ENCODE results near the gene CD300C.
"Not testable (repeated sequence)": the region's sequence is repeated elsewhere in the genome, so short reads cannot be mapped to it uniquely, and the experiment has no call there.

Gene CD300C

DNA sequence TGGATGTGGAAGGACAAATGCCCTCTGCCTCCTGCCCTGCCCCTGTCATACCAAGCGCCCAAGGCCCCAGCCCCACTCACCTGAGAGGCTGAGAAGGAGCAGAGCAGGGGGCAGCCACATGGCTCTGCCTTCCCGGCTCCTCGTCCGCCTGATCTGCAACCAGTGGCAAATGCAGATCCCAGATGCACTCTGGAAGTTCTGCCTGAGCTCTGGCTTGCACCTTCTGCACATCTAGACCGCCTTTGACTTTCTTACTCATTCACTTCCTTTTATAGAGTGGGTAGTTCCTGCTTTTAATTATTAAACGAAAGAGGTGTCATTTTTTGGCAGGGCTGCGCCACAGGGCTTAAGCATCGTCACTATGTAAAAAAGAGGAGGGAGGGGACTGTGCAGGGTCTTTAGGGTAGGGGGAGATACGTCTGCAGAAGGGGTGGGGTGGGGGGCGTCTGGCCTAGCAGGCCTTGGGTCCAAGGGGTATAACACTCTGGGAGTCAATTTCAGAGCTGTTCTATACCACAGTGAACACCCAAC, 14.6 kb downstream of the CD300C start, which contains the start of gene CD300LB:
TSS of gene CD300LB (minus strand) at position 245 of the 531 bp plus-strand sequence. CDS start at position 120, 125 bp downstream.
- DNase-seq (ENCODE audit: low read depth in 2 of 2): no peak

DNA sequence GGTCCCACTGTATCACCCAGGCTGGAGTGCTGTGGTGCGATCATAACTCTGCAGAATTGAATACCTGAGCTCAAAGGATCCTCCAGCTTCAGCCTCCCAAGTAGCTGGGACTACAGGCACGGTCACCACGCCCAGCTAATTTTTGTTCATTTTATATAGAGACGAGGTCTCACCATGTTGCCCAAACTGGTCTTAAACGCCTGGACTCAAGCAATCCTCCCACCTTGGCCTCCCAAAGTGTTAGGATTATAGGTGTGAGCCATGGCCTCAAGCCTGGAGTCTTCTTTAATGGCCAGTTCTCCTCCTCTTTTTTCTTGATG, 15.1 kb downstream of the CD300C start:
- DNase-seq (ENCODE audit: low read depth in 2 of 2): no peak

DNA sequence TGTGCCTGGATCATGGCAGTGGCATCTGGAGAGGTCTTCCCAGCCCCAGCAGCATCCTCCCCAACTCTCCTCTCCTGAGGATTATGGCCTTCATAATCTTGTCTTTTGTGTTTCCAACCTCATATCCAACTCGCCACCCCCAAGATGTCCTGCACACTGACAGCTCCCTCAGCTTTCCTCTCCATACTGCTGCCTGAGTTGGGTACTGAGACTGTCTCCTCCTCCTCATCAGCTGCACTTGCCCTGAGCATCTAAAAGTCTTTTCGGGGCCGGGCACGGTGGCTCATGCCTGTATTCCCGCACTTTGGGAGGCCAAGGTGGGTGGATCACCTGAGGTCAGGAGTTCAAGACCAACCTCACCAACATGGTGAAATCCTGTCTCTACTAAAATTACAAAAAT, 16.7 kb downstream of the CD300C start:
- DNase-seq (ENCODE audit: low read depth in 2 of 2): no peak

DNA sequence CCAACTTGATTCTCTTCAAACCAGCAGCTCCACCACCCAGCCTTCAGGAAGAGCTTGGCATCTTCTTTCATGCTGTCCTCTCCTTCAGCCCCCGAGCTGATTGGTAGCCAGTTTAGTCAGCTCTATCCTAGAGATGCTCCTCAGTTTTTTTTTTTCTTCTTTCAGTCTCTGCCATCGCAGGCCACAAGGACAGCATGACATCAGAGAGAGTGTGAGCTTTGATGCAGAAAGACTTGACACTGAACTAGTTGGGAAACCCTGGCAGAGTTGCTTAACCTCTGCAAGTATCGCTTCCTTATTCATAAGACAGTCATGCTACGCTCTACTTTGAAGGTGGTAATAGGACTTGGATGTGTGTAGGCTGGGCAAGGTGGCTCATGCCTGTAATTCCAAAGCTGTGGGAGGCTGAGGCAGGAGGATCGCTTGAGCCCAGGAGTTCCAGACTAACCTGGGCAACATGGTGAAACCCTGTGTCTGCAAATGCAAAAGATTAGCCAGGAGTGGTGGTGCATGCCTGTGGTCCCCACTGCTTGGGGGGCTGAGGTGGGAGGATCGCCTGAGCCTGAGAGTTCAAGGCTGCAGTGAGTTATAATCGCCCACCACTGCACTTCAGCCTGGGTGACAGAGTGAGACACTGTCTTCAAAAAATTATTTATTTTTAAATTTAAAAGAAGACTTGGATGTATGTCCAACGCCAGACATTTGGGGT, 17.3 kb downstream of the CD300C start:
- DNase-seq (ENCODE audit: low read depth in 2 of 2): no peak

DNA sequence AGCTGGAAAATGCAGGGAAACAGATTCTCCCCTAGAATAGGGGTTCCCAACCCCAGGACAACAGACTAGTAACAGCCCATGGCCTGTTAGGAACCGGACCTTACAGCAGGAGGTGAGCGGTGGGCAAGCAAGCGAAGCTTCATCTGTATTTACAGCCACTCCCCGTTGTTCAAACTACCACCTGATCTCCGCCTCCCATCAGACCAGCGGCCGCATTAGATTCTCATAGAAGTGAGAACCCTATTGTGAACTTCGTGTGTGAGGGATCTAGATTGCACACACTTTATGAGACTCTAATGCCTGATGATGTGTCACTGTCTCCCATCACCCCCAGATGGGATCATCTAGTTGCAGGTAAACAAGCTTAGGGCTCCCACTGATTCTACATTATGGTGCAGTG, 18.2 kb downstream of the CD300C start:
- no peak for DNase-seq (ENCODE audit: low read depth in 2 of 2)

DNA sequence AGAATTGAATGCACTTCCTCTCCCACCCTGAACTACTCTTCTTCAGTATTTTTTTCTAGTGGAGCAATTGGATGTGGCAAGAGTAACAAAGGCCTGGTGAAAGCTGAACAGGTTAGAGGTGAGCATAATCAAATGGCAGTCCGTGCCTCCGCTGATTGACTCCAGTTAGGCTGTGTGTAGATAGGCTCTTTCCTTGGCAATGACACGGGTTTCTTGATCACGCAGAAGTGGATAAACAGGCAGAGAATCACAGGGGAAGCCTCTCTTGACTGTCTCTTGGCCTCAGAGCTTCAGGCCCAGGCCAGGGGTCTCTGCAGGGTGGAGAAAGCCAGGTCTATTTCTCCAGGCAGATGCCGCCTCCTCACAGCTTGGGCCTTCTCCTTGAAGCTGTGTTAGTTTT, 18.8 kb downstream of the CD300C start:
- no peak for DNase-seq (ENCODE audit: low read depth in 2 of 2)

DNA sequence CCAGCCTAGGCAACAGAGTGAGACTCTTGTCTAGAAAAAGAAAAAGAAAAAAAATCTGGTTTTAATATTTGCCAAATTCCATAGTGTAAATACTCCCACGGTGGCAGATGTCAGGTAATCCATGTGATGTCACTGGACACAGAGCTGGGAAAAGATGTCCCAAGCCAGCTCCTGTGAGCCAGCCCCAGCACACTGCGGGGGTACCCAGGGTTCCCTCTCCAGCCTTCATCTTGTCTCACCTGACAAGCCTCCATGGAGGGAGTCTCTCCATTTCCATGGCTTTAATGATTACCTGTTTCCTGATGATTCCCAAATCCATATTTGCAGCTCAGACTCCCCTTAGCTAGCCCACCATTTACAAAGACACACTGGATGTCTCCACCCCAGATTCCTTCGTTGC, 19.2 kb downstream of the CD300C start:
- DNase-seq (ENCODE audit: low read depth in 2 of 2): no peak

DNA sequence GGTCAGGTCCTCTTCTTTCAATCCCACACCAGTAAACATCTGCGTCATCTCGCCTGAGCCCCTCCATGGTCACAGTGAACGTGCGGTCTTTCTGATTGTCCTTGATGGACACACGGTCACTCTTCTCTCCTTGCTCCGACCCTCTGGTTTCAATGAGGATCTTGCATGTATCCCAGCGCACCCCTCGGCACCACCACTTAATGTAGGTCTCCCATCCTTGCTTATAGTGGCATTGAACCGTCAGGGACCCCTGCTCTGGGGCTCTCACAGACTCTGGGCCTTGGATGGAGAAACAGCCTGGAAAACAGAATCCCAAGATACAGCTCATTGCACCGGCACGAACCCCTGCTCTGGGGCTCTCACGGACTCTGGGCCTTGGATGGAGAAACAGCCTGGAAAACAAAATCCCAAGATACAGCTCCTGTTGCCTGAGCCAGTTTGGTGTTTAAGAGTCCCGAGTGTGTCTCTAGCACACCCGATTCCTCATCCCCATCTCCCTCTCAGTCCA, 20.1 kb downstream of the CD300C start:
- no peak for DNase-seq (ENCODE audit: low read depth in 2 of 2)

DNA sequence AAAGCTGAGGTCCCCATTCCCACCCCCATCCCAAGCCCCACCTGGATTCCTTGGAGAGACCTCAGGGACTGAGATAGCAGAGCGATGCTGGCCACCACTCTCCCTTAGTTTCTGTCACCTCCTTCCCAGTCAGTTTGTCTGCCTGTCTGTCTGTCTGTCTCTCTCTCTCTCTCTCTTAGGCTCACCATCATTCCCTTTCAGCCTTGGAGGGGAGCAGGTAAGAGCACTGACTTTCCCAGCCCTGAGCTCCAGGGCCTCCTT, 20.5 kb downstream of the CD300C start:
- DNase-seq (ENCODE audit: low read depth in 2 of 2): no peak

DNA sequence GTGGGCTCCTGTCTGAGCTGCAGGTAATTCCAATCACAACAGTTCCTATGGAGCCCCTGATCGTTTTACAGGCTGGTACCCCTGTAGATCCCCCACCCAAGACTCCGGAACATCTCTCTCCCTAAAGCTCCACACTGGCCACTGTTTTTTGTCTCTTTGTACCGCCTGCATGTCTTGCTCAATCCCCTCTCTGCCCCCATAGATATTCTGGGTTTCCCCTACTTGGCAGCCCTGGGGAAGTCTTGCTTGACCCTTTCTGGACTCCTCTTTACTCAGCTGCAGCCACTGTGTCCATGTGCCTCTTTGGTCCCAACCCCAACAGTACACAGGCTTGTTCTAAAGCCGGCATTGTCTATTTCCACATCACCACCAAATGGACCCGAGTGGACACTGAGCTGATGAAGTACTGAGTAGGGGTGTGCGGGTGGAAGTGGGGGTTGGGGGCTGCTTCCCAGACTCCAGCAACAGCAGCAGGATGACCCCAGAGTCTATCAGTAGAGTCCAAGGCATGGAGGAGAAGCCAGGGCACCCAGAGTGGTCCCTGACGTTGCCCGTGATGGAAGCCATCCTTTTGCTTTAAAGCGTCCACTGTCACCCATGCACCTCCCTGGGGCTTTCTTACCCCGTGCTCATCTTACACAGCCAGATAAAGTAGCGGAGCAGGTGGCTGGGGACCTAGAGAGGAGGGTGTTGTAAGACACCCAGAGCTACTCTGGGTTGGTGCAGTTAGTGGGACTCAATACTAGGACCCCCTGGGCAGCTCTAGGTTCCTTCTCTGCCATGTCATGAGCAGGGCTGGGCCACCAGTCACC, 21.1 kb downstream of the CD300C start:
- DNase-seq (ENCODE audit: low read depth in 2 of 2): no peak

DNA sequence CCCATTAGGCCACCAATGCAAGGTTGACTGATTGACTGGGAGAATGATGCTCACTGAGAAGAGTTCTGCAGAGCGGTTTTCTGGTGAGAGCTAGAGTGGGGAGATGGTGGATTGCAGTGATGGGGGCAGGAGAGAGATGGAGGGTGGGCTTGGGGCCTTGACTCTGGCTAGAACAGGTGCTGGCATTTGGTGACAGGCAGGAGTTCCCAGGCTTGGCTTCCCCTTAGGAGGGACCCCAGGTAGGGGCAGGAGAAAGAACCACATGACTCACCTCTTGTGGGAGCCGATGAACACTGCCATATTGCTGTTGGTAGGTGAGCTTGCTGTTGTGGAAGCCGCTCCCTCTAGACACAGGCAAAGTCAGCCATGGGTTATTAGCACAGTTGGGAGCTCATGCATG, 22.6 kb downstream of the CD300C start:
- no peak for DNase-seq (ENCODE audit: low read depth in 2 of 2)

DNA sequence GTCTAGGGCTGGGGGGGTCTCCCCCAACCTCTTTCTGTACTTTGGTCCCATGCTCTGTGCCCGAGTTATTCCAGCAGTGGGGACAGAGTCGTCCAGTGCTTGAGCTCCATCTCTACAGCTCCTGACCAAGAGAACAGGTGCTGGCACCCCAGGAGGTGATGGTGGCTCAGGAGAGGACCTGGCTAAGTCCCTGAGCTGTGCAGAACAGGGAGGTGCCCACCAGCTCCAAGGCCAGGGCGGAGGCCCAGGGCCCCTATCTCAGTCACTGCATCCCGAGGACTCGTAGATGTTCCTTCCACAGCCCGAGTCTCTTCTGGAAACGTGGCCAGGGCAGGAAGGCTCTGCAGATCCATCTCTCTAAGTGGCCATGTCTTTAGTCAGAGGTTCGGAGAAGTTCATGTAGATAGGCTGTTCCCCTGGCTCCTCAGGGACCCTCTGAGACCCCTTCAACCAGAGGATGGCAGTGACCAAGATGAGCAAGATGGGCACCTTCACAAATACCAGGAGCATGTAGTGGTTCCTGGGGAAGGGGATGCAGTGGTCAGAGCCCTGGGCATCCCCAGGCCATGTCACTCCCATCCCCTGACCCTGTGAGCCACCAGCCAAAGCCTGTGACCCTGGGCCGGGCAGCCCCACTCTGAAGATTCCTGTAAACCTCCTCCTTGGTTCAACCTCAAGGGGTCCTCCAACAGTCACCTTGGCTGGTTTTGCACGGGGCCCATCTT, 23.4 kb downstream of the CD300C start:
- no peak for DNase-seq (ENCODE audit: low read depth in 2 of 2)

DNA sequence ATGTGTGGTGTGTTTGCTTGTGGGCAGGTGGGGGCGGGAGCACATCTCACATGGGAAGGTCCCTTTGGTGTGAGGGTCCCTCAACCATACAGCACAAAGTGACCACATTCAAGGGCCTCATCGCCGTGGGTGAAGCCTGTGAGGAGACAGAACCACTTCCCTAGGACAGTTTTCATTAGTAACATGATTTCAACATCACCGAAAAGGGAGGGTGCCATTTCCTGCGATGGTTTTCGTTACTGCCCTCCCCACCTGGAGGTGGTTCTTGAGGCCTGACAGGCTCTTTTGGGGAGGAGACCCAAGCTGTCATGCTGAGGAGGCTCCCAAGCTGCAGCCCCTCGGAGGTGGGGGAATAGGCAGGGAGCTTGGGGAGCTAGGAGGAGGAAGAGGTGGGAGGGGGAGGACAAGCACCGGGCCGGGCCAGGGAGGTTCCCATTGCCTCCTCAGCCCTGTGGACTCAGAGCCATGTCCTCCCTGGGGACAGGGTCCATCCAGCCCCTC, 24.2 kb downstream of the CD300C start:
- DNase-seq (ENCODE audit: low read depth in 2 of 2): no peak

DNA sequence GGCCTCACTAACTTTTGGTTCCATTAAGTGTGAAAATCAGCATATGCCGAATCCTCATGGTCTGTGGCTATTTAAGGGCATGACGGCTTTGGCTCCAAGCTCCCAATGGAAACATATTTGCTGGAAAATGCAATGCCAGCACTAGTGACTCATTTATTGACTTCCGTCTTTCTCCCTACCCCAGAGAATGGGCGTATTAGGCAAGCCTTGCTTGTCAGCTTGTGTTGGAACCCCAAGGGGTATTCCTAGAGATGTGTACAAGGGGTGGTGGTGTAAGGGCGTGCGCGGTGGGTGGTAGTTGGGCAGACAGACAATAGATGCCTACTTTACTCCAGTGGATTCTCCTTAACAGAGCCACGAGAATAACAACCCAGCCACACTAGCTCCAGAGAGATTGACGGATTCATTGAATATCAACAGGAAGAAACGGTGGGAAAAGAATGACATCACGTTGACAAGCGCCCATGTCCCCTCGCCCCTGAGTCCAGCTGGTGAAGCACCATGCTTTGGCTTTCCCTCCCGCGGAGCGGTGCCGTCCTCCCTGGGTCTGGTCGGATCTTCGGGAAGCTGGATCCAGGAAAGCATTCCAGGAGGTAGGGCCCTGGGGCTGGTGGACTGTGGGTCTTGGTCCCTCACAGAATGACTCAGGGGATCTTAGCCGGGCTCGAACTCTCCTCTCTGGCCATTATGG, 25.0 kb downstream of the CD300C start:
- no peak for DNase-seq (ENCODE audit: low read depth in 2 of 2)

DNA sequence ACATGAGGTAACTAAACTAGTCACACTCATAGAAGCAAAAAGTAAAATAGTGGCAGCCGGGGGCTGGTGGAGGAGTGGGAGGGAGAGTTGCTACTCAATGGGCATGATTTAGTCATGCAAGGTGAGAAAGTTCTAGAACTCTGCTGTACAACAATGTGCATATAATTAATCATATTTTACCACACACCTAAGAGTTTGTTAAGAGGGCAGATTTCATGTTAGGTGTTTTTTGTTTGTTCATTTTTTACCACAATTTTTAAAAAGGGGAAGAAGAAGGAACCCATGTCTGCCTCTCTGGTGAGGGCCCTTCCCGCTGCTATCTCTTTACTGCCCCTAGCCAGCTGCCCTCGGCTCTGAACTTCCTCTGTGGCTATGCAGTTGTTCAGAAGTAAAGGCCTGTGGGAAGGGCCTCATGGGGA, 25.9 kb downstream of the CD300C start:
- no peak for DNase-seq (ENCODE audit: low read depth in 2 of 2)

DNA sequence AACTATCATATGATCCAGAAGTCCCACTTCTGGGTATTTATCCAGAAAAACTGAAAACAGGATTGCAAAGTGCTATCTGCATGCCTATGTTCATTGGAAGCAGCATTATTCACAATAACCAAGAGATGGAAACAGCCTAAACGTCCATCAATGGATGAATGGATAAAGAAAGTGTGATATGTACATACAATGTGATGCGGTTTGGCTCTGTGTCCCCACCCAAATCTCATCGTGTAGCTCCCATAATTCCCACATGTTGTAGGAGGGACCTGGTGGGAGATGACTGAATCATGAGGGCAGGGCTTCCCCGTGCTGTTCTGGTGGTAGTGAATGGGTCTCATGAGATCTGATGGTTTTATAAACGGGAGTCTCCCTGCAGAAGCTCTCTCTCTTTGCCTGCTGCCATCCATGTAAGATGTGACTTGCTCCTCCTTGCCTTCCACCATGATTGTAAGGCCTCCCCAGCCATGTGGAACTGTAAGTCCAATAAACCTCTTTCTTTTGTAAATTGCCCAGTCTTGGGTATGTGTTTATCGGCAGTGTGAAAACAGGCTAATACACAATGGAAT, 27.4 kb downstream of the CD300C start:
- DNase-seq (ENCODE audit: low read depth in 2 of 2): not testable (repeated sequence)

DNA sequence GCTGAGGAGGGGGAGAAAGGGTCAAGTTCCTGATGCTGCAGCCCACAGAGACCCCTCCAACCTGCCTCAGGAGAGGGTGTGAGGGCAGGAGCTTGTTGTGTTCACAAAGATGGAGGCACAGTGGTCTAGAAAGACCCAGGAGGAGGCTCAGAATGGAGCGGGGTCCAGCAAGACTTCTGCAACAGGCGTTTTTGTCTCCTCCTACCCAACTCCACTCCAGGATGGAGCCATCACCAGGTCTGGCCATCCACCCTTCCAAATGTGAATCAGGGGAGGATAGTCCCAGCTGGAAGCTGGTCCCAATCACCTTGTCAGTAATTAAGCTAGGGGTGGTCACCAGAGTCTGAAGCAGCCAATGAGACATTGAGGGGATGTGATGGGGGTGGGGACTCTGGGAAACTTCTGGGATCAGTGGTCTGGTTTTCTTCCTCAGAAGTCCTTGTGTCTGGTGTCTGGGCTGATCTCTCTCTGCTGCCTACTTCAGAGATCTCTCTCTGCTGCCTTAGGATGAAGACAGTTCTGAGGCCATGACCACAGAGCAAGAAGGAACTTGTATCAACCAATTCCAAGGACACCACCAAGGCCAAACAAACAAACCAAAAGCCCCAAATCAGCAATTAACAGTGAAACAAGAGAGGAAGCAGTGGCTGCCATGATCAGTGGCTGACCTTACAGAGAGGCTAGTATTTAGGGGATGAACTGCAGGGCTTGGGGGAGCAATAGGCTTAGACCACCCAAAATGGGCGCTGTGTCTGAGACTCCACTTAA, 29.2 kb downstream of the CD300C start:
- no peak for DNase-seq (ENCODE audit: low read depth in 2 of 2)

DNA sequence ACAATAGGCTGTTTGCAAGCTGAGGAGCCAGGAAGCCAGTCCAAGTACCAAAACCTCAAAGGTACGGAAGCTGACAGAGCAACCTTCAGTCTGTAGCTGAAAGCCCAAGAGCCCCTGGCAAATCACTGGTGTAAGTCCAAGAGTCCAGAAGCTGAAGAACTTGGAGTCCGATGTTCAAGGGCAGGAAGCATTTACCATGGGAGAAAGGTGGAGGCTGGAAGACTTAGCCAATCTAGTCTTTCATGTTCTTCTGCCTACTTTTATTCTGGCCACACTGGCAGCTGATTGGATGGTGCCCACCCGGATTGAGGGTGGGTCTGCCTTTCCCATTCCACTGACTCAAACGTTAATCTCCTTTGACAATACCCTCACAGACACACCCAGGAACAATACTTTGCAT, 30.0 kb downstream of the CD300C start:
- DNase-seq (ENCODE audit: low read depth in 2 of 2): no peak

DNA sequence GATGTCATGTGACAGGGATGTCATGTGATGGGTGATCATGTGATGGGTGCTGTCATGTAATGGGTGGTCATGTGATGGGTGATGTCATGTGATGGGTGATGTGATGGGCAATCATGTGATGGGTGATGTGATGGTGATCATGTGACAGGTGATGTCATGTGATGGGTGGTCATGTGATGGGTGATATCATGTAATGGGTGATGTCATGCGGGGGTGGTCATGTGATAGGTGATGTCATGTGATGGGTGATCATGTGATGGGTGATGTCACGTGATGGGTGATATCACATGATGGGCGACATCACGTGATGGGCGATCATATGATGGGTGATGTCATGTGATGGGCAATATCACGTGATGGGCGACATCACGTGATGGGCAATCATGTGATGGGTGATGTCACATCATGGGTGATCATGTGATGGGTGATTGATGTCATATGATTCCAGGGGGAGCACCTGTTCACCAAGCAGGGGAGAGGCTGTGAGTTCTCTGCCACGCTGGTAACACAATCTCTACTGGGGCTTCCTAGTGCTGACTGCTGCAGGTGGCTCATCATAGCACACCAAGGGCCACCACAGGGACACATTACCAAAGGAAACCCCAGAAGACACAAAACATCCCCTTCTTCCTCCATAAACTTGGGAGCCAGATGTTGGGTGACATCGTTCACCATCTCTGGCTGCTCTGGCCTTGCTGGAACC, 31.1 kb downstream of the CD300C start:
- peak in 1 of 2 donors; percentile 26 for DNase-seq (ENCODE audit: low read depth in 2 of 2)
